ENCODE data around the gene MAGOH.

DNA sequence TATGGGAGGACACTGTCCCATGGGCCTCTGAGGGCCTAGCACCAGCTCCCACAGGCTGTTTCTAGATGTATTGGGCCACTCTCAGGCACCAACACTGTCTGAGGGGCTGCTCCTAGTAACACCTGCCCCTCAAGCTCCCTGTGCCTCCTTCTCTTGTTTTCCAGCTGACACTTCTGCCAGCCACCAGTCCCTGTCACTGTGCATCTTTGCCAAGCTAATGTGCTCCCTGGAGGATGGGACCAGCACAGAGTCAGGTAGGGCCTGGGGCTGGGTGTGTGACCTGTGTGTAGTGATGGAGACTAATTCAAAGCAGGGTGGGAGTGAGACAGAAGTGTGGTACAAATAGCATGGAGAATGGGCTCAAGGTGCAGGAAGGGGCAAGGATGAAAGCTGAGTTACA, 29.4 kb upstream of the MAGOH start:
- TF ChIP-seq POLR2AphosphoS5 (IDR thresholded peaks at IDR 0.05; ENCODE audit: insufficient read depth, low read depth, low read length), result no peak
- TF ChIP-seq, protein P1, sequence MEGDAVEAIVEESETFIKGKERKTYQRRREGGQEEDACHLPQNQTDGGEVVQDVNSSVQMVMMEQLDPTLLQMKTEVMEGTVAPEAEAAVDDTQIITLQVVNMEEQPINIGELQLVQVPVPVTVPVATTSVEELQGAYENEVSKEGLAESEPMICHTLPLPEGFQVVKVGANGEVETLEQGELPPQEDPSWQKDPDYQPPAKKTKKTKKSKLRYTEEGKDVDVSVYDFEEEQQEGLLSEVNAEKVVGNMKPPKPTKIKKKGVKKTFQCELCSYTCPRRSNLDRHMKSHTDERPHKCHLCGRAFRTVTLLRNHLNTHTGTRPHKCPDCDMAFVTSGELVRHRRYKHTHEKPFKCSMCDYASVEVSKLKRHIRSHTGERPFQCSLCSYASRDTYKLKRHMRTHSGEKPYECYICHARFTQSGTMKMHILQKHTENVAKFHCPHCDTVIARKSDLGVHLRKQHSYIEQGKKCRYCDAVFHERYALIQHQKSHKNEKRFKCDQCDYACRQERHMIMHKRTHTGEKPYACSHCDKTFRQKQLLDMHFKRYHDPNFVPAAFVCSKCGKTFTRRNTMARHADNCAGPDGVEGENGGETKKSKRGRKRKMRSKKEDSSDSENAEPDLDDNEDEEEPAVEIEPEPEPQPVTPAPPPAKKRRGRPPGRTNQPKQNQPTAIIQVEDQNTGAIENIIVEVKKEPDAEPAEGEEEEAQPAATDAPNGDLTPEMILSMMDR (IDR thresholded peaks at IDR 0.05; ENCODE audit: extremely low read depth in 1 of 2, insufficient read depth in 1 of 2, low read depth in 1 of 2, low read length in 2 of 2), result no peak
